Right lobe of liver (tissue), 4 donors: ENCODE results near the gene B4GALNT3.

Experiments
- CTCF ChIP-seq, 4 donors: fragments of 200-600 bp in 3 of 4; fragments of 450-650 bp in 1 of 4; IDR thresholded peaks; one replicate each; pipeline versions ENCODE4 v1.5.1 to v1.8.0; 2016 to 2022; ENCODE audit warnings: antibody characterized with exemption in 4 of 4, mild to moderate bottlenecking in 2 of 4
- POLR2A ChIP-seq: fragments of 450-650 bp; IDR thresholded peaks from one replicate; pipeline ENCODE4 v1.6.1; 2017; ENCODE audit warnings: antibody characterized with exemption, mild to moderate bottlenecking
- donor health status: DM: no; HTN: no; CAD: no.
- donor health status: DM: no; HTN: no; CAD: no.
- donor health status: DM: no; HTN: yes; CAD: no.

GRCh38 chr12:508145-508544, 48.4 kb downstream of the B4GALNT3 start:
- TF ChIP-seq CTCF (IDR thresholded peaks at IDR 0.05) (no peak), POLR2A (no peak)
